ENCODE results near the gene ZNF66.

DNA sequence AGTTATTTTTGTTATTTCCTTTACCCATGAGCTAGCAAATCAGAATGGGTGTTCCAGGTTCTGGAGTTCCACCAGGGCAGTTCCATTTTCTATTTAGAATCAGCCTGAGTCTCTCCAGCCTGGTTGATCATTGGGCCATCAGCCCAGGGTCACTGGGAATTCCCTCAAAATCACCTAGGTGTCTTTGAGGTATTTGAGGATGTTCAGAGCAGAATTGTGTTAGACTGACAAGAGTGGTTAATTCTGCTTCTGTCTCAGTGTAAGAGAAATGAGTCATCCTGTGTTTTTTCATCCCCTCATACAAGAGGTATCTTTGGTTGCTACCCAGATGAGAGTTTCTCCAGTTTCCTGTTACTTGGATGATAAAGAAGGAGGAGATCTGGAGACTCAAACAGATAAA is 11.7 kb downstream of the ZNF66 start:
- TF ChIP-seq, protein P1, sequence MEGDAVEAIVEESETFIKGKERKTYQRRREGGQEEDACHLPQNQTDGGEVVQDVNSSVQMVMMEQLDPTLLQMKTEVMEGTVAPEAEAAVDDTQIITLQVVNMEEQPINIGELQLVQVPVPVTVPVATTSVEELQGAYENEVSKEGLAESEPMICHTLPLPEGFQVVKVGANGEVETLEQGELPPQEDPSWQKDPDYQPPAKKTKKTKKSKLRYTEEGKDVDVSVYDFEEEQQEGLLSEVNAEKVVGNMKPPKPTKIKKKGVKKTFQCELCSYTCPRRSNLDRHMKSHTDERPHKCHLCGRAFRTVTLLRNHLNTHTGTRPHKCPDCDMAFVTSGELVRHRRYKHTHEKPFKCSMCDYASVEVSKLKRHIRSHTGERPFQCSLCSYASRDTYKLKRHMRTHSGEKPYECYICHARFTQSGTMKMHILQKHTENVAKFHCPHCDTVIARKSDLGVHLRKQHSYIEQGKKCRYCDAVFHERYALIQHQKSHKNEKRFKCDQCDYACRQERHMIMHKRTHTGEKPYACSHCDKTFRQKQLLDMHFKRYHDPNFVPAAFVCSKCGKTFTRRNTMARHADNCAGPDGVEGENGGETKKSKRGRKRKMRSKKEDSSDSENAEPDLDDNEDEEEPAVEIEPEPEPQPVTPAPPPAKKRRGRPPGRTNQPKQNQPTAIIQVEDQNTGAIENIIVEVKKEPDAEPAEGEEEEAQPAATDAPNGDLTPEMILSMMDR (IDR thresholded peaks at IDR 0.05; ENCODE audit: insufficient read depth, low read length), result no peak
- TF ChIP-seq POLR2AphosphoS5 (IDR thresholded peaks at IDR 0.05; ENCODE audit: low read depth) (no peak), GABPA (IDR thresholded peaks at IDR 0.05; ENCODE audit: low read depth) (no peak)
- TF ChIP-seq, protein P2, sequence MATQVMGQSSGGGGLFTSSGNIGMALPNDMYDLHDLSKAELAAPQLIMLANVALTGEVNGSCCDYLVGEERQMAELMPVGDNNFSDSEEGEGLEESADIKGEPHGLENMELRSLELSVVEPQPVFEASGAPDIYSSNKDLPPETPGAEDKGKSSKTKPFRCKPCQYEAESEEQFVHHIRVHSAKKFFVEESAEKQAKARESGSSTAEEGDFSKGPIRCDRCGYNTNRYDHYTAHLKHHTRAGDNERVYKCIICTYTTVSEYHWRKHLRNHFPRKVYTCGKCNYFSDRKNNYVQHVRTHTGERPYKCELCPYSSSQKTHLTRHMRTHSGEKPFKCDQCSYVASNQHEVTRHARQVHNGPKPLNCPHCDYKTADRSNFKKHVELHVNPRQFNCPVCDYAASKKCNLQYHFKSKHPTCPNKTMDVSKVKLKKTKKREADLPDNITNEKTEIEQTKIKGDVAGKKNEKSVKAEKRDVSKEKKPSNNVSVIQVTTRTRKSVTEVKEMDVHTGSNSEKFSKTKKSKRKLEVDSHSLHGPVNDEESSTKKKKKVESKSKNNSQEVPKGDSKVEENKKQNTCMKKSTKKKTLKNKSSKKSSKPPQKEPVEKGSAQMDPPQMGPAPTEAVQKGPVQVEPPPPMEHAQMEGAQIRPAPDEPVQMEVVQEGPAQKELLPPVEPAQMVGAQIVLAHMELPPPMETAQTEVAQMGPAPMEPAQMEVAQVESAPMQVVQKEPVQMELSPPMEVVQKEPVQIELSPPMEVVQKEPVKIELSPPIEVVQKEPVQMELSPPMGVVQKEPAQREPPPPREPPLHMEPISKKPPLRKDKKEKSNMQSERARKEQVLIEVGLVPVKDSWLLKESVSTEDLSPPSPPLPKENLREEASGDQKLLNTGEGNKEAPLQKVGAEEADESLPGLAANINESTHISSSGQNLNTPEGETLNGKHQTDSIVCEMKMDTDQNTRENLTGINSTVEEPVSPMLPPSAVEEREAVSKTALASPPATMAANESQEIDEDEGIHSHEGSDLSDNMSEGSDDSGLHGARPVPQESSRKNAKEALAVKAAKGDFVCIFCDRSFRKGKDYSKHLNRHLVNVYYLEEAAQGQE (IDR thresholded peaks at IDR 0.05; ENCODE audit: insufficient replicate concordance, low read depth), result no peak
